Non-pigmented ciliary epithelial cell (primary cell): ENCODE results near the gene PPP2R3B.

ENCODE experiments used
- DNase-seq: peaks from one replicate; pipeline ENCODE4 v3.0.0-alpha.2; 2010; ENCODE audit warnings: low read depth

Gene PPP2R3B

GRCh38 chrX:298993-299392 lies 87.7 kb downstream of the PPP2R3B start:
- no peak for DNase-seq

- no peak for DNase-seq
These were observed 91.6 kb downstream of the PPP2R3B start for GRCh38 chrX:295136-295535.

GRCh38 chrX:292900-293897 lies 93.5 kb downstream of the PPP2R3B start:
- DNase-seq, result no peak

GRCh38 chrX:291411-291901 lies 95.3 kb downstream of the PPP2R3B start:
- no peak for DNase-seq

- DNase-seq, result no peak
These were observed 96.1 kb downstream of the PPP2R3B start for GRCh38 chrX:290476-291166.

- DNase-seq, result no peak
These were observed 98.1 kb downstream of the PPP2R3B start for GRCh38 chrX:288561-288991.

GRCh38 chrX:287670-288069 lies 99.0 kb downstream of the PPP2R3B start:
- DNase-seq, result no peak

GRCh38 chrX:285076-285677 lies 101.5 kb downstream of the PPP2R3B start:
- no peak for DNase-seq
